ENCODE measurements around the gene ESAM.
"Not testable (repeated sequence)": the region's sequence is repeated elsewhere in the genome, so short reads cannot be mapped to it uniquely, and the experiment has no call there.

Gene ESAM

DNA sequence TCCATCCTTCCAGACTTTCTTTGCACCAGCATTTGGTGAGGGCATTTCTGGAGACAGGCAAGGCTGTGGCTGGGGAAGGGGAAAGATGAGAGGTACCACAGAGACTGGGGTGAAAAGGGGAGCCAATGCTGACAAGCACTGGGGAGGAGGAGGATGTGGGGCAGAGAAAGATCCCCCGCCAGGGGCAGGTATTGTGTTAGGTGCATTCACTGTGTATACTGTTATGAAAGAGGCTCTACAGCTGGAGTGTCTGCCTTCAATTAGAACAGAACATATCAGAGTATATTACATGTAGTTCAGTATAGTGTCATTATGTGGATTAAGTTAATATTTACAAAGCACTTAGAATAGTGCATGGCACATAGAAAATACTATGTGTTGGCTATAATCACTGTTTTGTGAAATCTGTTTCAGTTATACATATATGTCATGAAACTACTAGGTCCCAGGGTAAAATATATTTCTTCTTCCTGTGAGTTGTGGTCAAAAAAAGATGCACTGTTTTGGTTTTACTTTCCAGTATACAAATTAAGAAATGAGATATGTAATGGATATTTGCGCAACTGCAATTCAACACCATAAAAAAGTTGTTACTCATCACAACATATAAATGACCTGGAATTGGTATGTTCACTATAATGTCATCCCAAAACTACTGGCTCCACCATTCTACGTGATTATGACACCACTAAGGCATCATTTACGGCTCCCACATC lies 29.7 kb upstream of the ESAM start:
- DNase-seq (ENCODE audit: low spot score): no peak
- no peaks in the 10 kb centered on the region for H3K9me3 Mint-ChIP-seq
- H3K4me1 Mint-ChIP-seq (ENCODE audit: low read depth): peaks cover 22% of the 10 kb centered on the region
- H3K4me3 Mint-ChIP-seq: no peak overlapping the region
- H3K27me3 Mint-ChIP-seq (ENCODE audit: low read depth): no peaks in the 10 kb centered on the region
- no peaks in the 10 kb centered on the region for H3K36me3 Mint-ChIP-seq (ENCODE audit: low read depth)
- no peak overlapping the region for H3K27ac Mint-ChIP-seq

DNA sequence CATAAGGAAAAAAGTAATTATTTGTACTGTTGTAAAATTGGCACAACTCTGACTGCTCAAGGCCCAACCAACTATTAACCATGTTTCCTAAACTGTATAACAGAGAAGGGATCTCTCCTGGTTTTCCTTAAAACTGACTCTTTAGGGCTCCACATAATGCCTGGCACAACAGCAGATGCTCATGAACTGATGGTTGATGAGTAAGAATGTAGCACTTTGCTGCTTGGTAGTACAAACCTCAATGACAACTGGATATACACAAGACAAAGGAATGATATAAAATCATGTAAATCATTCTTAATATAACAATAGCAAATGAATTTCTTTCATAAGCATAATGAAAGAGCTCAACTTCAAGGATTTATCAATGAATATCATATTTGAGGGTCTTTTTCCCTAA lies 26.4 kb upstream of the ESAM start:
- Mint-ChIP-seq H3K4me3 (no peak overlapping the region), H3K36me3 (ENCODE audit: low read depth) (no peaks in the 10 kb centered on the region), H3K27ac (no peak overlapping the region), H3K9me3 (no peaks in the 10 kb centered on the region), H3K27me3 (ENCODE audit: low read depth) (no peaks in the 10 kb centered on the region), H3K4me1 (ENCODE audit: low read depth) (peaks cover 17% of the 10 kb centered on the region)
- DNase-seq (ENCODE audit: low spot score): no peak

DNA sequence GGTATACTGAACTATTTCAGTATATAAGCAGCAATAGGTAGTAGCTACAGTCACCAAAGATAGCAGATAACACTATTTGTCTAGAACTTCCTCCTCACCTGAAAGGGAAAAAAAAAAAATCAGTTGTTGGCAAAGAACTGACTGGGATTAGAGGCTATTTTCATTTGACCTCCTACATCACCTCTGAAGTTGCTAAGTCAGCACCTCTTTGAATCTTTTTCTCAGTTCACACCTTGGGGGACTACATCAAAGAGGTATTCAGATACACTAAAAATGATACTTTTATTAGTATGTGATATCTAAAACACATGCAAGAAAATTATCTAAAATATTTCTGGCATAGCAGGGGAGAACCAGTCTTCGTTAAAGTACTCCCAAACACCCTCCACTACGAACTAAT lies 22.0 kb upstream of the ESAM start:
- Mint-ChIP-seq H3K27ac (no peak overlapping the region), H3K4me3 (no peak overlapping the region), H3K27me3 (ENCODE audit: low read depth) (no peaks in the 10 kb centered on the region), H3K9me3 (no peaks in the 10 kb centered on the region), H3K36me3 (ENCODE audit: low read depth) (no peaks in the 10 kb centered on the region), H3K4me1 (ENCODE audit: low read depth) (no peaks in the 10 kb centered on the region)
- no peak for DNase-seq (ENCODE audit: low spot score)

DNA sequence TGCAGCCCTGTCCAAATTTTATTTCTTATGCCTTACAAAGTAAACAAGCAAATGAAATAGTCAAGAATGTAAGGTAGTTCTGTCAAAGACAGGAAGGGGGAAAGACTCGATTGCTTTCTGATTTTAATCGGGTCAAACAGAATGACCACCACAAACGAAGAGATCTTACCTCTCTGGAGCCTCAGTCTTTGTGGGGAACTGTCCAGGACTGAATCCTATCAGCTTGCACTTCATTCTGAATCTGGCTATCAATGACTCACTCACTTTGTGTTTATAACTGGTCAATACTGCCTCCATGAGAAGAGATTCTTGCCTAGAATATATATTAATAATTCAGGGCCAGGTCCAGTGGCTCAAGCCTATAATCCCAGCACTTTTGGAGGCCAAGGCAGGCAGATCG lies 20.9 kb upstream of the ESAM start:
- peaks cover 5% of the 10 kb centered on the region for H3K36me3 Mint-ChIP-seq (ENCODE audit: low read depth)
- DNase-seq (ENCODE audit: low spot score): no peak
- no peaks in the 10 kb centered on the region for H3K4me1 Mint-ChIP-seq (ENCODE audit: low read depth)
- no peak overlapping the region for H3K27ac Mint-ChIP-seq
- no peaks in the 10 kb centered on the region for H3K27me3 Mint-ChIP-seq (ENCODE audit: low read depth)
- no peaks in the 10 kb centered on the region for H3K9me3 Mint-ChIP-seq
- no peak overlapping the region for H3K4me3 Mint-ChIP-seq

DNA sequence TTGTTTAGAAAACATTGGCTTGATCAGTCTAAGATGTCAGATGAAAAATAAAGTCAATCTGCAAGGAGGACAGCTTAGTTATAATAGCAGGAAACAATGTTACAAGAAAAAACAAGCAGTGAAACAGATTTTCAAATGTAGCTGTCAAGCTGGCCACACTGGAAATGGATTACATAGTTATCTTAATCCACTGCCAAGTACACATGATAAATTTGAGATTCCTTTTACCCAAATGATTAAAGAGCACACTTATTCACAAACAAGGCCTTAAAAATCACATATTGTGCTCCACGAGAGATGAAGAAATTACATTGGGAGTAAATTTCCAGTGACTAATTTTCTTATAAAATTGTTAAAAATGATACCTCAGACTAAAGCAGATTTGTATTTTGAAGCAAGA lies 17.5 kb upstream of the ESAM start:
- no peak overlapping the region for H3K27ac Mint-ChIP-seq
- H3K27me3 Mint-ChIP-seq (ENCODE audit: low read depth): no peaks in the 10 kb centered on the region
- H3K4me1 Mint-ChIP-seq (ENCODE audit: low read depth): peaks cover 11% of the 10 kb centered on the region
- no peak overlapping the region for H3K4me3 Mint-ChIP-seq
- no peaks in the 10 kb centered on the region for H3K9me3 Mint-ChIP-seq
- H3K36me3 Mint-ChIP-seq (ENCODE audit: low read depth): peaks cover 15% of the 10 kb centered on the region
- DNase-seq (ENCODE audit: low spot score): no peak

DNA sequence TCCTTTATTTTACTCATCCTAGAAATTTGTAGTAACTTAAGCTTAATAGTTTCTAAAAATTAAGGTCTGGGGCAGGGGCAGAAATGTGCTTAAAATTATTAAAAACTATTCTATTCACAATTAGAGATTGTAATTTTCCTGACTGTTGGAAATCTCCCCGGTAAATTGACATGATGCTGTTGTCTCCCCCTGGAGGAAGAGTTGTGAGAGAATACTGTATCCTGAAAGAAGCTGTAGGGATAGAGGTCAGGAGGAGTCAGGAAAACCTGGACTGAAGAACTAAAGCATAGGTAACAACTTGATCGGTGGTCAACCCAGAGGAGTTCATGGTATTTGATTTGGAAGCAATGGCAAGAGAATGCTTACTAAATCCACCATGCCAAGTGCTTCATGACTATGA lies 16.2 kb upstream of the ESAM start:
- Mint-ChIP-seq H3K4me3 (no peak overlapping the region), H3K27me3 (ENCODE audit: low read depth) (no peaks in the 10 kb centered on the region), H3K9me3 (no peaks in the 10 kb centered on the region), H3K4me1 (ENCODE audit: low read depth) (peaks cover 11% of the 10 kb centered on the region), H3K27ac (no peak overlapping the region), H3K36me3 (ENCODE audit: low read depth) (peaks cover 15% of the 10 kb centered on the region)
- no peak for DNase-seq (ENCODE audit: low spot score)

DNA sequence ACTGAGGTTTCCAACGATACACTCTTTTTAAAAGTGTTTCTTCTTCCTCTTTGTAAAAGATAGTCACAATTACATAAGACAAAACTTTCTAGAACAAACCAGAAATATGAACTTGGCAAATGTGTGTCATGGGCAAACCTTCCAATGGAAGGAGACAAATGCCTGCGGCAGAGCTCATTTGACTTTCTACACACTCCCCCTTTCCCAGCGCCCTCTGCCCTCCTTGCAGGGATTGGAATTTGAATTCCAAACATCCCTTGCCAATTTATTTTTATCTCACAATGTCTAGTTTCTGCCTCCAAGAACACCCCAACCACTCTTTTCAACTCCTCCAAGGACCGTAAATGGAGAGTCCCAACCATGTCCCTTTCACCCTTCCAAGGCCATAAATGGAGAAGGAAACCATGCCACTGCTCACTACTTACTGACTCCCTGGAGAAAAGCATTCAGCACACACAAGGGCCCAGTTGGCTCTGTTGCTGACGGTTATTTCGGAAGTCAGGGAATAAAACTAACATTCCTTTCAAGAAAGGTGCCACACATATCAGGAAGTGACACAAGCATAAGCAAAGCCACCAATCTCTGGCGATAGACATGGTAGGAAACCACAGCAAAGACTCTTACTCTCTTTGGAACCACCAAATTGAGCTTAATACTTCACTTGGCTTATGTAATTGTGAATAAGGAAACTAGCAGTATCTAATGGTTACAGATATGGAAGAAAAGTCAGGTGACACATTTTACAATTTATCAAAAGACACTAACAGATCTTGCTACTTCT lies 15.0 kb upstream of the ESAM start:
- H3K9me3 Mint-ChIP-seq: no peaks in the 10 kb centered on the region
- no peak for DNase-seq (ENCODE audit: low spot score)
- H3K27ac Mint-ChIP-seq: no peak overlapping the region
- no peak overlapping the region for H3K4me3 Mint-ChIP-seq
- peaks cover 11% of the 10 kb centered on the region for H3K4me1 Mint-ChIP-seq (ENCODE audit: low read depth)
- H3K36me3 Mint-ChIP-seq (ENCODE audit: low read depth): peaks cover 15% of the 10 kb centered on the region
- no peaks in the 10 kb centered on the region for H3K27me3 Mint-ChIP-seq (ENCODE audit: low read depth)

DNA sequence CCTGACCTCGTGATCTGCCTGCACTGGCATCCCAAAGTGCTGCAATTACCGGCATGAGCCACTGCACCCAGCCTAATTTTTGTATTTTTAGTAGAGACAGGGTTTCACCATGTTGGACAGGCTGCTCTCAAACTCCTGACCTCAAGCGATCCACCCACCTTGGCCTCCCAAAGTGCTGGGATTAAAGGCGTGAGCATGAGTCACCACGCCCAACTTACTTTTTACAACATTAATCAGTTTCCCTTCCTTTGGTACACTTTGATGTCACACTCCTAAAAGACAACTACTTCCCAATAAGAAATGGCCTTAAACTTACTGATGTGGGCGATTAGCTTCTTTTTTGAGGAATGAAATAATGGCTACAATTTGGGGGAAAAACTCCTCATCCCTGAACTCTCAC lies 8.9 kb upstream of the ESAM start:
- H3K9me3 Mint-ChIP-seq; DNase-seq (ENCODE audit: low spot score); H3K27ac Mint-ChIP-seq; H3K27me3 Mint-ChIP-seq (ENCODE audit: low read depth); H3K4me1 Mint-ChIP-seq (ENCODE audit: low read depth); H3K4me3 Mint-ChIP-seq; H3K36me3 Mint-ChIP-seq (ENCODE audit: low read depth): not testable (repeated sequence)

DNA sequence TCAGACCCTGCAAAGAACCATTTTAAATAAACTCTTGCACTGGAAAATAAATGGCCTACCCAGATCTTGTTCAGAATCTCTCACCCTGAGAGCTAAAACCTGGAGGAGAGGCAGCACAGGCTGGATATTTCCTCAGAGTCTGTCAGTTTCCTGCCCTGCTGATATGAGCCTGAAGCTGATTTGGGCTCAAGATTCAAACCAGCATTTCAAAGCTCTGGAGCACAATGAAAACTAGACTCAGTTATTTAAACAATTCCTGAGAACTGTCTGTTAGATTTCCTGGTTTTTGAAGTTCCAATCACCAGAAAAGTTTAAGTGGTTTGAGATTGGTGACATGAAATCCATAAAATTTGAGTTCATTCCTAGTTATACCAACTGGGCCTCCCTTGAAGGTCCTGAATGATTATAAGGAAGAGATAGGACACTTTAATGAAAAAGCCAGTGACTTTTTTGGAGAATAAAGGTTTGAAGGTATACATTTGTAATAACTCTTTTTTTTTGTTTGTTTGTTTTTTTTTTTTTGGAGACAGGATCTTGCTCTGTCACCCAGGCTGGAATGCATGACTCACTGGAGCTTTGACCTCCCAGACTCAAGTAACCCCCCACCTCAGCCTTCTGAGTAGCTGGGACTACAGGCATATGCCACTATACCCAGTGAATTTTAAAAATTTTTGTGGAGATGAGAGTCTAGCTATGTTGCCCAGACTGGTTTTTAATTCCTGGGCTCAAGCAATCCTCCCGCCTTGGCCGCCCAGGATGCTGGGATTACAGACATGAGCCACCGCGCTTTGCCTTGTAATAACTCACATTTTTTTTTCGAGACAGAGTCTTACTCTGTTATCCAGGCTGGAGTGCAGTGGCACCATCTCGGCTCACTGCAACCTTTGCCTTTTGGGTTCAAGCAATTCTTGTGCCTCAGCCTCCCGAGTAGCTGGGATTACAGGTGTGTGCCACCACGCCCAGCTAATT lies 8.0 kb upstream of the ESAM start:
- Mint-ChIP-seq H3K4me1 (ENCODE audit: low read depth) (no peaks in the 10 kb centered on the region), H3K4me3 (no peak overlapping the region), H3K27me3 (ENCODE audit: low read depth) (no peaks in the 10 kb centered on the region), H3K9me3 (no peaks in the 10 kb centered on the region), H3K36me3 (ENCODE audit: low read depth) (peaks cover 5% of the 10 kb centered on the region), H3K27ac (no peak overlapping the region)
- no peak for DNase-seq (ENCODE audit: low spot score)

DNA sequence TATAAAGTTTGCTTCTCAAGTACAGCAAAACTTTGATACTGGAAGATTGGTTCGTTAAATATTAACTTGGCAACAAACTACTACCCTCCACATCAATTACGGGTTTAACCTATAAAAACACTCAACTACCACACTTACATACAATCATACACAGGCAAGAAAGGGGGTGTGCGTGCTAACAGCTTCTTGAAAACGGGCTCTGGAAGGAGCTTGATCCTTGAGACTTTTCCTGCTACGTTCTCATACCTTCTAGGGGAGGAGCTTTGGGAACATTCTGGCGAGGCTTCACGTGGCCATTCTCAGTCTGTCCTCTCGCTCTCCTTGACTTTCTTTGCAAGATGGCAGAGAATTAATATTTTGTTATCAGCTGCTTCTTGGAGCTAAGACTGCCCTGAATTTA lies 6.8 kb upstream of the ESAM start:
- H3K4me3 Mint-ChIP-seq: no peak overlapping the region
- DNase-seq (ENCODE audit: low spot score): no peak
- H3K4me1 Mint-ChIP-seq (ENCODE audit: low read depth): no peaks in the 10 kb centered on the region
- peaks cover 5% of the 10 kb centered on the region for H3K36me3 Mint-ChIP-seq (ENCODE audit: low read depth)
- no peaks in the 10 kb centered on the region for H3K9me3 Mint-ChIP-seq
- H3K27me3 Mint-ChIP-seq (ENCODE audit: low read depth): no peaks in the 10 kb centered on the region
- no peak overlapping the region for H3K27ac Mint-ChIP-seq

DNA sequence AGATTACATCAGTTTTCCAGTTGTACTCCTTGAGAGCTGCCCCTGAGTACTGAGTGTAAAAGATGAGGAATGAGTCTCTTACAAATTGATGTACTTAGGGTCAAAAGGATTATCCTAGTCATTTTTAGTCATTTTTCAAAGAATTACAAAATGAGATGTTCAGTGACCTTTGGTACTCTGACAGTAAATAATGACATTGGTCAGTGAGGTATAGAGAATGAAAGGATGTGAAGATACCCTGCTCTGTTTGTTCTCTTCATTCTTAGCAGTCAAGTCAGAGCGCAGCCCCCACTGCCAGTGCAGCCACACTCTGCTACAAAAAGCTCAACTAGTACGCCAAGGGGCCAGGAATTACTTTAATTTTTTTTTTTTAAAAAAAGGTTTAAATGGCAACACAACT lies 4.1 kb upstream of the ESAM start:
- Mint-ChIP-seq H3K4me3 (no peak overlapping the region), H3K27ac (no peak overlapping the region), H3K36me3 (ENCODE audit: low read depth) (peaks cover 2% of the 10 kb centered on the region)

DNA sequence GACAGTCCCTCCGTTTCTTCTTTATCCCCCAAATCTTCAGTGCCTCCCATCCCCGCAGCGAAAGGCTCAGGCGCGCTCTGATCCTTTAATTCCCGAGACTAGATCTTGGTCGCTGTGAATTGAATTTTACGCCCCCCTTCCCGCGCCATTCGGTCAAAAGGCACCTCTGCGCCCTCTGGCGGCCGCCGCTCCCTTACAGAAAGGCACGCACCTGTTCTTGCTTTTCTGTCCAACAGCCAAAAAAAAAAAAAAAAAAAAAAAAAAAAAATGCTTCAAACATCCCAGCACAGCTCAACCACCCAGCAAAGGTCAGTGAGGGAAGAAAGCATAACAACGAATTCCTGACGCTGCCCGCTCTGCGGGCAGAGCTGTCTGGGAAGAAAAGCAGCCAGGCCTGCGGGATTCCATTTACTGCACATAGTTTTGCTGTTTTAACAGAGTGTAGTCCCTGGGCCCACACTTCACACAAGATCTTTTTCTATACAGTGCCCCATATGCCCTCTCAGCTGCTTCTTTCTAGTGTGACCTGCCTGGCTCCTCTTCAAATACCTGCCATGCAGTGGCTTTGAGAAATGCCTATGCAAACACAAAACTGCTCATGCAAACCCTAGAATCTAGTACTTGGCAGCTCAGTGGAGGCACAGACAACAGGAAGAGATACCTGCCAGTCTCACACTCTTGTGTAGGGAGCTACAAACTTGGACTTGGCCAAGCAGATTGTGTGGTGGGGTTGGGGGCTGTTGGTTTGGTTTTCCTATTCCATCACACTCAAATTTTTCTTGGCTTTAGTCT lies 1.3 kb upstream of the ESAM start:
- peaks cover 5% of the 10 kb centered on the region for H3K4me1 Mint-ChIP-seq (ENCODE audit: low read depth)
- H3K4me3 Mint-ChIP-seq: peak overlapping the region; percentile 97
- H3K9me3 Mint-ChIP-seq: no peaks in the 10 kb centered on the region
- H3K27me3 Mint-ChIP-seq (ENCODE audit: low read depth): peaks cover 32% of the 10 kb centered on the region
- DNase-seq (ENCODE audit: low spot score): peak; percentile 75
- H3K36me3 Mint-ChIP-seq (ENCODE audit: low read depth): peaks cover 2% of the 10 kb centered on the region
- peak overlapping the region; percentile 67 for H3K27ac Mint-ChIP-seq

More for the DNA sequence above, 4.1 kb upstream of the ESAM start:
- H3K4me1 Mint-ChIP-seq (ENCODE audit: low read depth): peaks cover 2% of the 10 kb centered on the region
- peaks cover 10% of the 10 kb centered on the region for H3K27me3 Mint-ChIP-seq (ENCODE audit: low read depth)
- no peaks in the 10 kb centered on the region for H3K9me3 Mint-ChIP-seq
- no peak for DNase-seq (ENCODE audit: low spot score)

DNA sequence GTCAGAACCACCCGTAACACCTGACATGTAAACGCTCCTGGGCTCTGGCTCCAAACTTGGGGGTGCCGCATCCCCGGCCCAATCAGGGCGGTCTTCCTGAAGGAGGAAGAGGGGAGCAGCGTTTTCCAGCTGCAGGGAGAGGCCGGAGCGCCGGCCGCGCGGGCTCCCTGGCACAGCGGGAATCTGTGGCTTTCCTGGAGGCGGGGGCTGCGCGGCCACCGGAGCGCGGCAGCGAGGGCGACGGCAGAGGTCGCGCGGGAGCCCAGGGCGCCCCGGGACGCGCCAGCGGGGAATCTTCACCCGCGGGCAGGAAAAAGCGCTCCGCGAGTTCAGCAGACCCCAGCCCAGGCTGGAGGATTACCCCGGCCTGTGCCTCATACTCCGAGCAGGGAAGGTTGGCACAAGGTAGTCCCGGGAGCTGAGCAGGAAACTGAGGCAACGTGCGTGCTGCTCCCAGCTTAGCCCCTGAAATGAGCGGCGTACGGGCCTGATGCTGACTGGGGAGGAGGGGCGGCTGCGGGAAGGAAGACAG lies 600 bp upstream of the ESAM start:
- DNase-seq (ENCODE audit: low spot score): no peak
- Mint-ChIP-seq H3K36me3 (ENCODE audit: low read depth) (peaks cover 2% of the 10 kb centered on the region), H3K4me3 (peak overlapping the region; percentile 97), H3K9me3 (no peaks in the 10 kb centered on the region), H3K4me1 (ENCODE audit: low read depth) (peaks cover 7% of the 10 kb centered on the region), H3K27ac (no peak overlapping the region), H3K27me3 (ENCODE audit: low read depth) (peaks cover 39% of the 10 kb centered on the region)
